PFSK-1 (cell line): Measurements from ENCODE around the gene GSTO2.

ENCODE experiments used
- POLR2AphosphoS5 ChIP-seq: IDR thresholded peaks from 2 replicates; pipeline ENCODE4 v1.6.1; 2012; ENCODE audit warnings: low read depth, mild to moderate bottlenecking, control low read depth, low read length, moderate library complexity
- SIN3A ChIP-seq: IDR thresholded peaks from 2 replicates; pipeline ENCODE4 v1.6.1; 2012; ENCODE audit warnings: mild to moderate bottlenecking, low read length, moderate library complexity, borderline replicate concordance; ENCODE audit not compliant: insufficient read depth
- TAF1 ChIP-seq: IDR thresholded peaks from 2 replicates; pipeline ENCODE4 v1.6.1; 2012; ENCODE audit warnings: low read length, control low read depth, borderline replicate concordance; ENCODE audit not compliant: insufficient read depth

DNA sequence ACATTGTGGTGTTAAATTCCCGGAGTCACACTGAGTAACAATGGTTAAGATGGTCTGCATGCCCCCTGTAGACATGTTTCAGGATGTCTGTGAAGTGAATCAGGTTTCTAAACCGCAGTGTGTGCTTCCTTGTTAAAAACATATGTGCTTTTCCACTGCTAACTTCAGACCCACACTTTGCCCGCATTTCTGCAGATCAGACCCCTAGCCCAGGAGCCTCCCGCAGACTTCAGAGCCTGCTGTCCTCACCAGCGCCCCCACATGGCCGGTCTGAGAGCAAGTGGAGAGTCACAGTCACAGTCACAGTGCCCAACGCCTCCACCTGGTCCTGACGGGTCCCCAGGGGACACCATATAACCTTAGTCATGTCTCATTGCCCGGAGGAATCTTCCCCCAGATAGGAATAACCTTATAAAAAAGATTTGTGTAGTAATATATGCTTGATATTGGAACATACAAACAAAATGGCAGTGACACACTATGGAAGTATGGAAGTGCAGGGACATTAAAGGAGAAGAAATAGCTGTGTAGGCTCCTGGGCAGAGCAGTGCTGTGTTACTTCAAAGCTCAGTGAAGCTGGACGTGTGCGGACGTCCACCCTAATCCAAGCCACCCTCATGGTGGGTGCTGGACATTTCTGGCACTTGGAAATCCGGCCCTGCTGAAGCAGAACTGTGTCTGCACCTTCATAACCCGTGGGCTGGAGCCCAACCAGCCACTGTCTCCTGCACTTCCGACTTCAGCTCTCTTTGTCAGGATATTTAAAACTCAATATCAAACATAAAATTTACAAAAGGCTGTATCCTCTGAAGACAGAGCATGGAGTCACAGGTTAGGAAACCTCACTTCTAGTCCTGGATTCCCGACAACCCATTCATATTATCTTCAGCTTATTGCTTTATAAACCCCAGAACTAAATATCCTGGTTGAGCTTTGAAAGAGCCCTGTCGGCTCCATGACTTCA lies 29.0 kb downstream of the GSTO2 start:
- TF ChIP-seq POLR2AphosphoS5 = no peak
- TF ChIP-seq SIN3A = no peak
- no peak for TF ChIP-seq TAF1
